Stimulated activated CD8-positive, alpha-beta memory T cell treated with anti-CD3 and anti-CD28 coated beads, Interleukin-15, amount 100 ng/mL, for 1 hour (primary cell): ENCODE results near the gene PLCB1.
"Not testable (repeated sequence)": the region's sequence is repeated elsewhere in the genome, so short reads cannot be mapped to it uniquely, and the experiment has no call there.

Experiments used
- DNase-seq: peaks from one replicate; pipeline ENCODE4 v3.0.0-alpha.2; 2020; ENCODE audit warnings: low read depth

Gene PLCB1

GRCh38 chr20:8786383-8786782 lies 654.3 kb downstream of the PLCB1 start:
- no peak for DNase-seq

GRCh38 chr20:8787090-8787489 lies 655.0 kb downstream of the PLCB1 start:
- DNase-seq, result no peak

- DNase-seq, result no peak
These were observed 656.2 kb downstream of the PLCB1 start for GRCh38 chr20:8788275-8788674.

DNA sequence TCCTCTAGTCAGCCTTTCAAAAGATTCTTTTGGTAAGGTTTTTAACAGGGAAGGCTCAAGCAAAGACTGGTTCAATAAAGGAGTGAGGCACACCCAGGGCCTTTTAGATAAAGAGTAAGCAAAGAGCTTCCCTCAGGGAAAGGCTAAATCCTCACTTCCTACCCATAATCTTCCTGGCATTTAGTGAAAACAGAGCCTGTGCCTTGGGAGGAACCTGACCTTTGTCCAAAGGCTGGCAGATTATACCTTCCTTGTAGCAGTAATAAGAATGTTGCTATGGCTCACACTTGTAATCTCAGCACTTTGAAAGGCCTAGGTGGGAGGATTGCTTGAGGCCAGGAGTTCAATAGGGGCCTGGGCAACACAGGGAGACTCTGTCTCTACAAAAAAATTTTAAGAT lies 656.8 kb downstream of the PLCB1 start:
- DNase-seq, result no peak

GRCh38 chr20:8790442-8791074 lies 658.5 kb downstream of the PLCB1 start:
- DNase-seq, result no peak

DNA sequence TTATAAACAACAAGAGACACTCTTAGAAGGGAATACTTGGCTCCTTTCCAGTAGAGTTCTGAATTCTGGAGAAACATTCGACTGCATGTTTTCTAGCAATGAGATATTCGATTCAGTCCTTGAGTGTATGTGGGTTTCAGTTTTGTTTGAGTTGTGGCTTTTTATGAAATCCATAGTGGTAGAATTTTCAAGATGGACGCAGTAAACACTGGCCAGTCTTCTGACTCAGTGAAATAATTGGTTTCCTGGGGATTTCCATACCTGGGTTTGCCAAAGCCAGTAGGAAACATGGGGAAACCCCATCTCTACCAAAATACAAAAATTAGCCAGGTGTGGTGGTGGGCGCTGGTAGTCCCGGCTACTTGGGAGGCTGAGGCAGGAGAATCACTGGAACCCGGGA lies 663.3 kb downstream of the PLCB1 start:
- no peak for DNase-seq

DNA sequence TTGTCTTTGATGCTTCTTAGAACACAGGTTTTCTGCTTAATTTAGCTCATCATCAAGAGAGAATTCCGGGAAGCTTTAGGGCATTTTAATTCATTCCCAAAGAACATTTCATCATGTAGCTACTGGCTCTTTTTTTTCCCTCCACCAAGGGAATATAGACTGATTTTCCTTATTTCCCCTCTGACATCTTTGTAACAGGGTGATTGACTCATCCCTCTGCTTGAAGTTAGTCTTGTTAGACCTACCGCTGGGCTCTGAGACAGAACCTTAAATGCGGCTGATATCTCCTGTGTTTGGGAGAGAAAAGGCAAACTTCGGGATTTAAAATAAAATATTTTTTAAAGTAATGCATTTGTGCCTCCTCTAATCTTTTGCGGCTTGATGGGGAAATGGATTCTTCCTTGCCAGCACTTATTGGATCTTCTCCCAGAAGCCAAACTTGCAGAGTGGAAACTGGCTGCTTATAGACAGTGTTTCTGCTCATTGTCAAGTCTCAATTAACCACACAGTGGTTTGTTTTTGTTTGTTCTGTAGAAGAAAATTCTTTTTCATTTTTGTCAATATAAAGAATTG lies 664.1 kb downstream of the PLCB1 start:
- DNase-seq, result no peak

GRCh38 chr20:8798505-8798904 lies 666.4 kb downstream of the PLCB1 start:
- DNase-seq, result no peak

DNA sequence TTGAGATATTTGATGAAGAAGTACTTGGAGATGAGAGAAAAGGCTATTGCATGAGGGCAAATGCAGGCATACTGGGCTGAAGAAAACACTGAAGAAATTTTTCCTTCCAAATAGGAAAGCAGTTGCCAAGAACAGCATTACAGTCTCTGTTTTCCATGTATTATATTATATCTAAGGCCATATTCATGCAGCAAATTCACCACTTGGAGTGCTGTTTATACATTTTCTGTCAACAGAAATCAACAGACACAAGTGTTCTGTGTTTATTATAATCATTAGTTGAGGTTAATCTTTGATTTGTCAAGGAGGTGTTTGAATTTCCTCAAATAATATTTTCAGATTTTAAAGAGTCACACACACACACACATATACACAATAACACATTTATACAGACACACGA lies 668.0 kb downstream of the PLCB1 start:
- no peak for DNase-seq

DNA sequence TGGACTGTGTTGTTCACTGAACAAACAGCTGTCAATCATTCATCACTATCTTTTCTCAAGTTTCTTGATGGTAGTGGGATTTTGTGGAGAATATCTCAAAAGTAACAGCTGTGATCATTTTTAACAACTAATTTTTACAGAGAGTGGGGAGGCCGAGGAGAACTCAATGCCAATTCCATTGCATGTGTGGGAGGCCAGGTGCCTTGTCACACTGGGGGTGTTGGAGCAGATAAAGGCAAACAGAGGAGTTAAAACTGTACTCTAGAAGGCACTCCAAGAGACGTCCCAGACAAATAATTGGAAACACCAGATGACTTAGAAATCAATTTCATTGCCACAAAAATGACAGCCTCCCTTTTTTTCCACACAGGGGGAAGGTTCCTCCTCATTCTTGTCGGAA lies 669.6 kb downstream of the PLCB1 start:
- DNase-seq, result no peak

DNA sequence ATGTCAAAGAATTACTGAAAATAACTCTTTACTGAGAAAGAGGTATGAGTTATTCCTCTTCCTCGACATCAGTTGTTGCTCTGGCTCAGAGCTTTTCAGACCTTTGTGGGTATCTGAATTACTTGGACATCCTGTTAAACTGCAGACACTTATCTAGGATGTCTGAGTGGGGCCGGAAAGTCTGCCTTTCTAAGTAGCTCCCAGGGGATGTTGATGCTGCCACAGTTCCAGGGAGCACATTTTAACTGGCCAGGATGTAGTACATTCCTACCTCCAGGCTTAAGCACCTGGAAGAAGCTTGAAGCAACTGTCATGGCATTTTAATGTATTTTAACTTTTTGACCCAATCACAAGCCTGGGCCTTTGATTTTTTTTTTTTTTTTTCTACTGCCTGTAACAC lies 671.0 kb downstream of the PLCB1 start:
- no peak for DNase-seq

DNA sequence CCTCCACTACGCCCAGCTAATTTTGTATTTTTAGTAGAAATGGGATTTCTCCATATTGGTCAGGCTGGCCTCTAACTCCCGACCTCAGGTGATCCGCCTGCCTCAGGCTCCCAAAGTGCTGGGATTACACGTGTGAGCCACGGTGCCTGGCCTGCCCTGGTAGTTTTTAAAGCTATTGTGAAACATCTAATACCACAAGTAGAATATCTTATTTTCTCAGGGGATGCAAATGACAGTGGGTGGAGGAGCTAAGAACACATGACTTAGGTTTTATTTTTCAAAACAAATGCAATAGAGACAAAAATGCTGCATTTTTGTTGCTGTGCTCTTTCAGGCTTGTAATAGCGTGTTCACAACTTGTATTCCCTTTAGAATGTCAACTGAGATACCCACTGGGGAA lies 671.9 kb downstream of the PLCB1 start:
- no peak for DNase-seq

GRCh38 chr20:8805737-8806442 lies 673.8 kb downstream of the PLCB1 start:
- DNase-seq, result no peak

DNA sequence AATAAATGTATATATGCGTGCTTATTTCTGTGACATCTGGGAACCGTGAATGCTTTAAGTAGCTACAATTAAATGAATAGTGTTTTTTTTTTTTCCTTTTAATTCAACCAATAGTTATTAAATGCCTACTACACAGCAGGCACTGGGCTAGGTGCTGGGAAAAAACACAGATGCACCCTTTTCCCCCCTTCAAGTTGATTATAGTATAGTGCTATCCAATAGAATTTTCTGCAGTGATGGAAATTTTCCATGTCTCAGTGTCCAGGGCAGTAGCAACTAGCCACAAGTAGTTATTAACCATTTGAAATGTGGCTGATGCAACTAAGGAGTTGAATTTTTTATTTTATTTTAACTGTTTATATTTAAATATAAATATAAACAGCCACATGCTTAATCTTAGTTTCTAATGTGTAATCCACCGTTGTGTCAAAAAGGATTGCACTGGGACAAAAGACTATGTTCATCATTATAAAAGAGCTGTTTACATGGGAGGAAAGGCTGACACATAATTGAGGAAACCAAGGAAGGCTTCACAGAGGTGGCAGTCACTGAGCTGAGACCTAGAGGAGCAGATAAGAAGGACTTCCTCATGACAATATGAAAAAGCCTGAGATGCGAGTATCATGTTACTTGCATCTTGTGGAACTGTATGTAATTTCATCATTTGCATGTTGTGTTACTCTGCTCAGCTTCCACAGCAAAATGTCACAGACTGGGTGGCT lies 675.6 kb downstream of the PLCB1 start:
- DNase-seq, result no peak

GRCh38 chr20:8808202-8808535 lies 676.1 kb downstream of the PLCB1 start:
- DNase-seq, result no peak

DNA sequence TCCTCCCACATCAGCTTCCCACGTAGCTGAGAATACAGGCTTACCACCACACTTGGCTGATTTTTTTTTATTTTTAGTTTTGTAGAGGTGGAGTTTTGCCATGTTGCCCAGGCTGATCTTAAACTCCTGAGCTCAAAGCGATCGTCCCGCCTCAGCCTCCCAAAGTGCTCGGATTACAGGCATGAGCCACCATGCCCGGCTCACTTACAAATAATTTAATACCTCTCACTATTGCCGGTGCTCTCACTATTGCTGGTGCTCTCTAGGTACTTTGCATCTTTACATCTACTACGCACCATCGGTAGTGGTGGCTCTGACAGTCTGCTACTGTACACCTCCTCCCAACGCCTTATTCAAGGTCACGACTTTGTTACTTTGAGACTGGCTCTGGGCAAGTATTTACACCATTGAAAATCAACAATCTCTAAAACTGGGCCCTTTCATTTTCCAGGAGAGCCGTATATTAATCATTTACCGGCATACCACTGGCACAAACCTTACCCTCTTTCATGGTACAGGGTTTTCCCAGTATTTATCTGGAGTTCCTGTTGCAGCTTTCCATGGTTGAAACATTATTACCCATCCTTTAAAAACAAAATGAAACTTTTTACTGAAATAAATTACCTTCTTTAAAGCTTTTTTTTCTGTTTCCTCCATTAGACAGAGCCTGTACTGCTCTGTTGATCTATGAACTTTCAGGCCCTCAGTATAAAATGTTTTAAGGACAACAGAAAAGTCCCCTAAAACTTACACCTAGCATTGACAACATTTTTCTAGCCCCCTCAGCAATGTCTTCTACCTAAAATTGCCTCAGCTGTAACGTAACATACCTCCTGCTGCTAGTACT lies 677.3 kb downstream of the PLCB1 start:
- no peak for DNase-seq

GRCh38 chr20:8811801-8812594 lies 679.9 kb downstream of the PLCB1 start:
- DNase-seq, result no peak

GRCh38 chr20:8812817-8813216 lies 680.8 kb downstream of the PLCB1 start:
- DNase-seq, result no peak

DNA sequence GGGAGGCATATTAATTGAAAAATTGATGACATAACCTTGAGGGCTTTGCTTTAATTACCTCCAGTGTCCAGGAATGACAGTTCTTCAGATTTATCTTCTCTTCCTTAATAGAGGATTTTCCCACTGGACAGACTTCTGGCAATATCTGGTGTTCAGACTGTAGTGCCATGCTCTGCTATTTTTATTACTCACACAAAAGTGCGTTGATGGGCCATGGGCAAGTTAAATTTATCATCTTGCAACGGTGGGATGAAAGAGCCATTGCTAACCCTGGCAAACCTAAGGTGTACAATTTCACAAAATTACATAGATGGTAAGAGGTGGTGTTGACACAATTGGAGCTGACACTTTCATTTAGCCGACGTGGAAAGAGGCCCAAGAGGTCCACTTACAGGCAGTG lies 683.1 kb downstream of the PLCB1 start:
- no peak for DNase-seq

GRCh38 chr20:8829256-8829655 lies 697.2 kb downstream of the PLCB1 start:
- no peak for DNase-seq

- not testable (repeated sequence) for DNase-seq
These were observed 702.2 kb downstream of the PLCB1 start for GRCh38 chr20:8834294-8834693.
